Dermis blood vessel endothelial cell (primary cell): ENCODE measurements around the gene ZNRD2. TPM values are rescaled to one million over a fixed set of nuclear protein-coding genes. Genes with fewer than 3 reads are reported as not detected.
"Not testable (repeated sequence)": the region's sequence is repeated elsewhere in the genome, so short reads cannot be mapped to it uniquely, and the experiment has no call there.

Source experiments
- DNase-seq: peaks from one replicate; pipeline ENCODE4 v3.0.0; 2010
- total RNA-seq: library from RNA; depleted of rRNA; stranded (reverse); fragments of >200 nt; gene quantifications from 2 replicates; pipeline ENCODE4 v1.2.3, GENCODE V29; 2014

ZNRD2 gene
- total RNA-seq, 1 donor from 2014 or later, result 47.5 TPM

DNA sequence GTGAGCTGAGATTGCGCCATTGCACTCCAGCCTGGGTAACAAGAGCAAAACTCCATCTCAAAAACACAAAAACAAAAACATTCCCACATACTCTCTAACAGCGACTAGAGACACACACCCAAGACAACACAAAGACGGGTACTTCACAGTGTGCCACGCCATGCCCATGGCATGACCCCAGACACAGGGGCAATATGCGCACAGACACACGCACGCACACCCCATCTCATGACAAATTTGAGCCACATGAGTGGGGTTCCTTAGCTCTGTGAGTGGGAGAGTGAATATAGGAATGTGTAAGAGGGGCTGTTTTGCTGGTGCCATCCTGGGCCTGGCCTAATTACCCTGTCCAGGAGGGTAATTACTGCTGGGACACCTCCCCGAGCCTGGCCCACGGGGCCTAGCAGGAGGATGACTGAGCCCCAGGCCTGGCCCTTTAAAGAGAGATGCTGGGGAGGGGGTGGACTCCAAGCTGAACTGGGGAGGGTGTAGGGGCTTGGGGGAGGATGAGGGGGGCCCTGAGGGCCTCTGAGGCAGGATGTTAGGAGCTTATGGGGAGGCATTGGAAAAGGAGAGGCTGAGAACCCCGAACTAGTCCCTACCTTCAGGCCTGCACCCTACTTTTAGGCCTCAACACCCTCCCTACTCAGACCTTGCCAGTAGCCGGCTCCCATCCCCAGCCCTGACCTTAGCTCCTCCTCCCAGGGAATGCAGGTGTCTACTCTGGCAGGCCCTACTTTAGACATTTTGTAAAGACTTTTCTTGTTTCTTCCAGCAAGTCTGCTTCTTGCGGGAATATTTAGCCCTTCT lies 13.6 kb upstream of the ZNRD2 start:
- DNase-seq, result peak; percentile 26

DNA sequence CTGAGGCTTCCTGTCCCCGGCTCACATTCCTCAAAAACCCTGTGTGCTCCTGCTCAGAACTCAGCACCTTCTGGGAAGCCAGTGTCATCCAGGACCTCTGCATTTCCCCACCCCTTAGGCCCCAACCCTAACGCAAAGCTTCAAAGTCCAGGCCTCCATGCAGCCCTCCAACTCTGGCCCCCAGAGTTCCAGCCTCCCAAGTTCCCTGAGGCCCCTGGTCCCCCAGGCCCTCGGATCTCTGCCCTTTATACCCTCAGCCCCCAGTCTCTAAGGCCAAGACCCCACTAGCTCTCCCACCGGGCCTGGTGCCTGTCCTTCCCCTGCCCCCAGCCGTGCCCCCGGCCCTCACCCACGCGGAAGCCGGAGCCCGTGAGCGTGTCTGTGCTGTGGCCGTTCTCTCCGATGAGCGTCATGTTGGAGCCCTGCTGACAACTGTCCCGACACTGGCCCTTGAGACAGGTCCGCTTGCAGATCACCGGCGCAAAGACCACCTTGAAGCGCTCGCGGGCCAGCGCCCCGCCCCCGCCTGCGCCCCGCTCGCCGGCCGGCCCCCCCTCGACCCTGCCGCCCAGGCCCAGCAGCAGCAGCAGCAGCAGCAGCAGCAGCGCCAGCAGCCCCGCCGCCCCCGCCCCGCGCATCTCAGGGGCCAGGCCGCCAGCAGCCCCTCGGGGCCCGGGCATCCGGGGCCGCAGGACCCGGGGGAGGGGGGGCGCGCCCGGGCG lies 12.8 kb upstream of the ZNRD2 start:
- peak; percentile 19 for DNase-seq

DNA sequence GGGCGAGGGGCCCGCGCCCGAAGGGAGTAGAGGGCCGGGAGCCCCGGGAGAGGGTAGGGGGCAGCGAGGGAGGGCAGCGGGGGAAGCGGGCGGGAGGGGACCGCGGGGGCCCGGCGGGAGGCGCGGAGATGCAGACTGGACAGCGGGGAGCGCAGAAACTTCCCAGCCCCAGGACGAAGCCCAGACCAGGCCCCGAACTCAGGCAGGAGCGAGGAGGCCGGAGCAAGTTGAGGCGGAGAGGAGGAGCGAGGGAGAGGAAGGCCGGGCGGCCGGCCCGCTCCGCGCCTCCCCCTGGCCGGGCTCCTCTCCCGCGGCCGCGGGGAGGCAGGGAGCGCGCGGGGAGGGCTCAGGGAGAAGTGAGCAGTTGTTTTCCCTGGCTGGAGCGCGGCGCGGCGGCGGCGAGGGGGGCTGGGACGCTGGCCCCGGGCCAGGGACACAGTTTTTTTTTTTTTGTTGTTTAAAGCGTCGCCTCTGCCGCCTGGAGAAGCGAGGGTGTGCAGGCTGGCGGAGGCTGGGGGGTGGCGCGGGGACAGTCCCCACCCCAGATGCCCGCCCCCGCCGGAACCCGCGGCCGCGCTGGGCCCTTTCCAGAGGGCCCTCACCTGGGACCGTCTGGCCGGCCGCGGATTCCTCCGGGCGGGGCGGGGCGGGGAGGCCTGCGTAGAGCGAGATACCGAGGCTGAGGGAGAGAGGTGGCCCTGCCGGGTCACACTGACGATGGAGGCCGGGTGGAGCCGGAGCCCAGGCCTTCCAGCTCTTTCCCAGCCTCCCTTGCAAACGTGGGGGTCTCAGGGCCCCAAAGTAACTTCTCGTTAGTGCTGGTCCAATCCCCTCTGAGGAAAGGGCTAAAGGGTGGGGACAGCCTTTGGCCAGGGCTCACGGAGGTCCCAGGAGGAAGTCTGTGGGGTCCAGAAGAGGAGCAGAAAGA lies 12.0 kb upstream of the ZNRD2 start, which contains the start of gene LTBP3:
Gene LTBP3, minus strand, starts transcription at position 358 of the 928 bp plus-strand sequence. CDS start 400 bp downstream, outside the sequence.
- peak; percentile 69 for DNase-seq

DNA sequence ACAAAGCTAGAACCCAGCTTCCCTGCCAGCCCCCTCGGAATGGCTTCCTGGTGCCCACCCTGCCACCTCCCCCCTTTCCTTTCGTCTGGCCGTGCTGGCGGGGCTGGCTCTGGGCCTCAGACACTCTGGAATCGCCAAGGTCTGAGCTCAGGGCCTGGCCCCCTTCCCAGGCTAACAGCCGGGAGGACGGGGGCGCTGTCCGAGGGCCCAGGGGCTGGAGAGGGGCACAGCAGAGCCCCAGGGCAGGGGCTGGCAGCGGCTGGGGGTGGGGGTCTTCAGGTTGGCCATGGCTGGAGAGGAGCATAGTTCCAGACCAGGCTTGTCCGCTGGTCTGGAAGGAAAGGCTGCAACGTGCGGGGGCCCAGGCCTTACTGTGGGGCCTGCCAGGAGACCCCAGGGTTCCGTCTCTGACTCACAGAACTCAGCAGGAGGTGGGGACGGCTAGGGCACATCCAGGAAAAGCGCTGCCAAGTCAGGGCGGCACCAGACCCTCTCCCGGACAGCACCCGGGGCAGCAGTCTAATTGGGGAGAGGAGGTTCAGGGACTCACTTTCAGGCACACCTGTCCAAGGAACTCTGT lies 11.3 kb upstream of the ZNRD2 start:
- DNase-seq, result peak; percentile 40

DNA sequence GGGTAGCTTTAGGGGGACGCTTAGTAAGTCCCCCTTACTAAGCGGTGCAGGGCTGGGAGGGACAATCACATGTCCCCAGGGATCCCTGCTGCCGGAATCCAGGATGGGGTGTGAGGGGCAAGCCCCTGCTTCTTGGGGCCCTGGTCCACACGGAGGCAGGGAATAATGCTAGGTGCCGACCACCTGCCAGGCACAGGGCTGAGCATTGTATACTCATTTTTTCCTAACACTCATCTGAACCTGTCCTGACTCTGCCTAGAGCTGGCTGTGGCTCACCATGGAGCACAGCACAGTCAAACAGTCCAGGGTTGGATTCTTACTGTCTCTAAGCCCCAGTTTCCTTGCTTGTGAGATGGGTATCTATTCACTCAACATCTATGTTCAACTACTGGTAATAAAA lies 10.7 kb upstream of the ZNRD2 start:
- no peak for DNase-seq

DNA sequence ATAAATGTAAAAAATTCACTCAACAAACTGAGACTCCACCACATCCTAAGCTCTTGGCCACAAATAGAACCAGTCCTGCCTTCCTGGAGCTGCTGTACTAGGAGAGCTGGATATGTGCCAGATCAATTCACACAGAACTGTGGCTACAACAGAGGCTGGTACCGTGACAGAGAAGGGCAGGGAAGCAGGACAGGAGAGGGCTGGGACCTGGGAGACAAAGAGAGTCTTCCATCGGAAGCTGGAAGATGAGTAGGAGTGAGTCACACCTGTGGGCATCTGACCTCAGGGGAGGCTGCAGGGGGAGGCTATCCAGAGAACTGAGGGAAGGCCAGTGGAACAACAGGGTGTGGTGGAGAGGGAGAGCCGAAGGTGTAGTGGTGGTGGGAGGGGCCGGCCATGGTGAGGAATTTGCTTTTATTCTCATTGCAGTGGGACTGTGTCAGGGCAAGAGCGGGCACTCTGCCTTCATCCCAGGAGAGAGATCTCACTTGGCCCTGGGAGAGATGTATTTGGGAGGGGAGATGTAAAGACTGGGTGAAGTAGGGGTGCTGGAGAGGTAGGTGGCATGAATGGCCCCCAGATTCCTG lies 10.2 kb upstream of the ZNRD2 start:
- DNase-seq, result peak; percentile 74

DNA sequence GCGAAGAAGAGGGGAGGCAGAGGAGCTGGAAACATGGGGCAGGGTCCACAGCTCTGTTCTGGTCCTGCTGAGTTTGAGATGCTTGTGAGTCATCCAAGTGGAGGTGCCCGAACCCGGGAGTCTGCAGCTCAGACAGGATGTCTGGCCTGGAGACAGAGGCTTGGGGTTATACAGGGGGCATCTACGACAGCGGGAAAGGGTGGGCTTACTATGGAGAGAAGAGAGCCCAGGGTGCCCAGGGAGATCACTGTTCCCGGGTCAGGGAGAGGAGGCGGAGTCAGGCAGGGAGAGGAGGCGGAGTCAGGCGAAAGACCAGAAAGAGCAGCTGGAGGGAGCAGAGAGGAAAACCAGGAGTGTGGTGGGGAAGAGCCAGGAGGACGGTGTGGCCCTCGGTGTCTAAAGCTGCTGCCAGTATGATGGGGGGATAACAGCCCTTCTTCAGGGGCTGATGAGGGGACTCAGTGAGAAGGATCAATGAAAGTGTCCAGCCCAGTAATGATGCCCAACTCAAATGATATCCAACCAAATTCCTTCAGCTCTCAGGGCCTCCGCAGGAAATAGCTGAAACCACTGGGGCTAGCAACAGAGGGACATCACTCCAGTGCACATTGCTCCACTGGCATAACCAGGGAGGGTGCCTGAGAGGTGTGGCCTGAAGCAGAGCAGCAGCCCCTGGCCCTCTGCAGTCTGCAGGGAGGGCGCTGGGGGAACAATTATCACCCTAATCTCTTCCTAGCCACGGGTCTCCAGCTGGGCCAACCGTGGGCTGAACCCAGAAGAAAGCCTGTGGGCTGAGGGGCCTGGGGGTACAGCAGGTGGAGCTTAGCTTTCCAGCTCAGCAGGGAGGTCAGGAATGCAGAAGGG lies 9.5 kb upstream of the ZNRD2 start:
- DNase-seq, result peak; percentile 79

DNA sequence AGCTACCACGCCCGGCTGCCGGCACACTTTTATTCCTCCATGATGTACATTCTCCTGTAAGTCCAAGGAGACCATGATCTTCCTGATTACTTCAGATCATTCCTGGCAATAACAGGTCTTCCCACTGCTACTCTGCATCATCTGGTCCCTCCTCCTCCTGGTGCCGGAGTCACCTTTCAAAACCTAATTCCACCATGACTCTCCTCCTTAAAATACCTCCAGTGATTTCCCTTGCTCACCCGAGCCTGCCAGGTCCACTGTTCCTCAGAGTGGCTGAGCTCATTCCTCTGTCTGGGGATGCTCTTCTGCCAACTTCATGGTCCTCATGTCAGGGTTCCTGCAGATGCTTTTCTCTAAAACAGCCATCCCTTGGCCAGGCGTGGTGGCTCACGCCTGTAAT lies 8.3 kb upstream of the ZNRD2 start:
- no peak for DNase-seq

DNA sequence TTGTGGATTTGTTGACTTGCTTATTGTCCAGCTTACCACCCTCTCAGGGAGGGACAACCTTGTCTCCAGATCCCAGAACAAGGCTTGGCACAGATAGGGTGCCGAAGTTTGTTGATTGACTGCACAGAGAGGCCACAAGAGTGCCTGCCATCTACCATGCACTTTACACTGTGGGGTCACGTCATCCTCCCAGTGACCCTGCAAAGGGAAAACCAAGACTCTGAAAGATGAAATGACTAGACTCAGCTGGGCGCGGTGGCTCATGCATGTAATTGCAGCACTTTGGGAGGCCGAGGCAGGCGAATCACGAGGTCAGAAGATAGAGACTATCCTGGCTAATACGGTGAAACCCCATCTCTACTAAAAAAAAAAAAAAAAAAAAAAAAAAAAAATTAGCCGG lies 7.5 kb upstream of the ZNRD2 start:
- no peak for DNase-seq

DNA sequence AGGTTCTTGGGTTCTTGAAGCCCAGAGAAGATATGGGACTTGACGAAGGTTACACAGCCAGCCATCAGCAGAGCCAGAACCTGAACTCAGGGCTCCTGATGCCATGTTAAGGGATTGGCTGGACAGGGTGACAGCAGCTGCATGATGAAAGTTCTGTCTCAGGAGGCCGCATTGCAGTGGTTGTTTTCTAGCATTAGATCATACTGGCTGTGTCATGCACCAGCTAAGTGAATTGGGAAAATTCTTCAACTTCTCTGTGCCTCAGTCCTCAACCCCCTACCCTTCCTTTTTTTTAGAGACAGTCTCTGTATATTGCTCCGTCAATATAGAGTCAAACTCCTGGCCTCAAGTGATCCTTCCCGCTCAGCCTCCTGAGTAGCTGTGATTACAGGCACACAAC lies 6.7 kb upstream of the ZNRD2 start:
- DNase-seq, result no peak

DNA sequence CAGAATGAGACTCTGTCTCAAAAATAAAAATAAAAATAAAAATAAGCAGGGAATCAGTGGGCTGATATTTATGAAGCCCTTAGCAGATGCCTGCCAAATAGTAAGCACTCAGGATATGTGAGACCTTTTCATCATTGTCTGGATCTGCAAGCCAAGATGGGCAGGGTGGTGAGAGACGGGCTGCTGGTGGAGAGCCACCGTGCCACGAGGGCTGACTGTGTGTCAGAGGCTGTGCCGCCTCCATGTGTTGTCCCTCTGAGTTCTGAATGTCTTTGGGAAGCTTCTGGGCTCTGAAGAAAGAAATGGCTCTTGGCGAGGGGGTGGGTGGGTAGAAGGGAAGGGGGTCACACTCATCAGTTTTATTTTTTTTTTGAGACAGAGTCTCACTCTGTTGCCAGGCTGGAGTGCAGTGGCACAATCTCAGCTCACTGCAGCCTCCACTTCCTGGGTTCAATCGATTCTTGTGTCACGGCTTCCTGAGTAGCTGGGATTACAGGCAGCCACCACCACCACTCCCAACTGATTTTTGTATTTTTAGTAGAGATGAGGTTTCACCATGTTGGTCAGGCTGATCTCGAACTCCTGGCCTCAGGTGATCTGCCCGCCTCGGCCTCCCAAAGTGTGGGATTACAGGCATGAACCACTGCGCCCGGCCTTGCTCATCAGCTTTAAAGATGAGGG lies 5.3 kb upstream of the ZNRD2 start:
- not testable (repeated sequence) for DNase-seq

DNA sequence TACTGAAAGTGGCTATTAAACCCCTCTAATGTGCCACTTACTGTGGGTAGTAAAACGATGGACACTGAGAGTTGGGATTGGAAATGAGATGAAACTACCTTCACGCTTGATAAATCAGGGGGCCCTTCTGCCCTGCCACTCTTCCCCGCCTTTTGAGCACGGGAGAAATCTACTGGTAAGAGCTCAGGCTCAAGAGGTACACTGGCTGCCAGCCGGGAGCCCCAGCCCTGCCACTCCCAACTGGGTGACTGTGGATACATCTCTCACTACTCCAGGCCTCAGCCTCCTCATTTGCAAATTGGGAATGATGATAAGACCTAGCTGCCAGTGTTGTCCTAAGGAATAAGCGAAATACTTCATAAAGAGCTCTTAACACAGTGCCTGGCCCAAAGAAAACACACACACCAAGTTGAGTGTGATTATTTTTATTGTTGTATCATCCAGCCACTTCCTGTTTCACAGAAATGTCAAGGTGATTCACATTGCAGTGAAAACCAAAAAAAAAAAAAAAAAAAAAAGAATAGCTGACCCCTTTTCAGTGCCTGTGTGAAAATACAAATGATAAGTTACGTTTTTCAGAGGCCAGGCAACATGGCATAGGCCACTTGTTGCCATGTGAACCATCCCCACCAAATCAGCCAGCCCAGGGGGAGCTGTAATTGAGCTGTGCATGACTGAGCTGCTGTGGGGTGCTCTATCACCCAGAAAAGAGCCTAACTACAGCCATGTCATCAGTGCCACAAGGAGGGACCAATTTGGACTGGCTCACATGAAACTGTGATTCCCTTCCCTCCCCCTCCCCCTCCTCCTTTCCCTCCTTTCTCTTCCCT lies 4.4 kb upstream of the ZNRD2 start:
- peak; percentile 54 for DNase-seq

DNA sequence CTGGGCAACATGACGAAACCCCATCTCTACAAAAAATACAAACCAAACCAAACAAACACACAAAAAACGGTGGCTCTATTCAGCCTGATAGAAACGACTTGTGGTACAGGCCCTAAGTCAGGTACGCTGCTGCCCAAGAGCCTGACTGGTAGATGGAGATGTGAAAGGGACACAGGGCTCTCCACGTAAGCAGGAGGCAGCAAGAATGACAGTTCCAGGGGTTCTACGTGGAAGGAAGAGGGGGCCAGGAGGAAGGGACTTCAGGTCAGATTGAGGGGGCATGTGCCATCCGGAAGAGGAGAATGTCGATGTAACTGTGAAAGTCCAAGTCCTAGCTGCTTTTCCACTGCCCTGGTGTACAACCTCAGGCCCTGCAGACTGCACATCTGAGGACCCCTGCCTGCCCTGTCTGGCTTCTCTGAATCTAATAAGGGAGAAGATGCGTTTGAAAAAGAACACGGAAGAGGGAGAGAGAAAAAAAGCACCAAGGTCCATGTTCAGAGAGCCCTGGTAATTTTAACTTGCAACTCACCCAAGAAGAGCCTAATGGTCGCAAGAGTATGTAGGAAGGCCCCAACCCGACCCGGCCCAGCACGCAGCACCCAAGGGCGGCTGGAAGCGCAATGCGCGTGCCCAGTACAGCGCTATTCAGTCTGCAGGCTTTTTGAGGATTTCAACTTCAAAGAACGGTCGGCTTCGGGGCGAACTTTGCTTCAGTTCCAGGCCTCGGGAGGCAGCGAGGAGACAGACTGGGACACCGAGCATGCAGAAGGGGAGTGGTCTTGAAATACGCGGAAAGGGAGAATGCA lies 909 bp upstream of the ZNRD2 start:
- DNase-seq, result no peak

DNA sequence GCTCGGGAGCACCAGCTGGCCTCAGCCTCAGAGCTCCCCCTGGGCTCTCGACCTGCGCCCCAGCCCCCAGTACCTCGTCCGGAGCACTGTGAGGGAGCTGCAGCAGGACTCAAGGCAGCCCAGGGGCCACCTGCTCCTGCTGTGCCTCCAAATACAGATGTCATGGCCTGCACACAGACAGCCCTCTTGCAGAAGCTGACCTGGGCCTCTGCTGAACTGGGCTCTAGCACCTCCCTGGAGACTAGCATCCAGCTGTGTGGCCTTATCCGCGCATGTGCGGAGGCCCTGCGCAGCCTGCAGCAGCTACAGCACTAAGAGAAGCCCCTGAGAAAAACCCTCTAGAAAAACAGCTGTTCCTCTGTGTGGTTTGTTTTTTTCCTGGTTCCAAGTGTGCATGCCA lies 1.1 kb downstream of the ZNRD2 start:
- no peak for DNase-seq

DNA sequence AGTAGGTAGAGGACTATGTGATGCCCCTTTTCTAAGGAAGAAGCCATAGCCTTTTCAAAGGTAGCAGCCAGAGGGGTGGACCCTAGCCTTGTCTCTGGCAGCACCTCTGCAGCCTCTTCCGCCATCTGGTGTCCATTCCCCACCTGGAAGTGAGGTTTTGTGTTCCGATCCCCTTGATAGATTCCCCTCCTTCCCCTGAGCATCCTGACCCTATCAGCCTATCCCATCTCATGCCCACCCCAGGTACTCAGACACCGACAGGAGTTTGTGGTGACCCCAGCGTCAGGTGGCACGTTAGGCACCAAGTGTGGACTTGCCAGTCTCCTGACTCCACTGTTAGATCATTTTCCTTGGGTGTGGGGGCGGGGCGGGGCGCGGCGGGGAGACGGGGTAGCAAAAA lies 1.7 kb downstream of the ZNRD2 start:
- DNase-seq, result peak; percentile 70

DNA sequence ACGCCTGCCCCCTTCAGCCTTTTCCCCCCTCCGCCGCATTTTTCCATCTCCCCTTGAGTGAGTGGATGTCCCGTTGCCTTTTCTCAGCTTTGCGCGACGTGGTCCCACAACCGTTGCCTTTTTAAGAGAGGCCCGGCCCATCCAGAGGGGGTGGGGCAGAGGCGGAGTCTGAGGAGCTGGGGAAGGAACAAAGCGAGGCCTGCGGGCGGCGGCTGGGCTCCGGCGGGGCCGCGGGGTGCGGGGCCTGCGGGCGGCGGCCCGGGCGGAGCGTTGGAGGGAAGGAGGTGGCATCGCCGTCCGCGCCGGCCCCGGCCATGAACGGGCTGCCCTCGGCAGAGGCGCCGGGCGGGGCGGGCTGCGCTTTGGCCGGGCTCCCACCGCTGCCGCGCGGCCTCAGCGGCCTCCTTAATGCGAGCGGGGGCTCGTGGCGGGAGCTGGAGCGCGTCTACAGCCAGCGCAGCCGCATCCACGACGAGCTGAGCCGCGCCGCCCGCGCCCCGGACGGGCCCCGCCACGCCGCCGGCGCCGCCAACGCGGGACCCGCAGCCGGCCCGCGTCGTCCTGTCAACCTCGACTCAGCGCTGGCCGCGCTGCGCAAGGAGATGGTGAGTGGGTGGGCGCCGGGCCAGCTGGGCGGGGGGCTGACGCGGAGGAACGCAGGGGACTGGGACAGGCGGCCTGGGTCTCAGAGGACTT lies 2.2 kb downstream of the ZNRD2 start, which contains the start of gene FAM89B:
Gene FAM89B, plus strand, starts transcription at position 183 of the 696 bp plus-strand sequence. Its CDS starts 132 bp downstream, at position 315.
- peak; percentile 89 for DNase-seq

DNA sequence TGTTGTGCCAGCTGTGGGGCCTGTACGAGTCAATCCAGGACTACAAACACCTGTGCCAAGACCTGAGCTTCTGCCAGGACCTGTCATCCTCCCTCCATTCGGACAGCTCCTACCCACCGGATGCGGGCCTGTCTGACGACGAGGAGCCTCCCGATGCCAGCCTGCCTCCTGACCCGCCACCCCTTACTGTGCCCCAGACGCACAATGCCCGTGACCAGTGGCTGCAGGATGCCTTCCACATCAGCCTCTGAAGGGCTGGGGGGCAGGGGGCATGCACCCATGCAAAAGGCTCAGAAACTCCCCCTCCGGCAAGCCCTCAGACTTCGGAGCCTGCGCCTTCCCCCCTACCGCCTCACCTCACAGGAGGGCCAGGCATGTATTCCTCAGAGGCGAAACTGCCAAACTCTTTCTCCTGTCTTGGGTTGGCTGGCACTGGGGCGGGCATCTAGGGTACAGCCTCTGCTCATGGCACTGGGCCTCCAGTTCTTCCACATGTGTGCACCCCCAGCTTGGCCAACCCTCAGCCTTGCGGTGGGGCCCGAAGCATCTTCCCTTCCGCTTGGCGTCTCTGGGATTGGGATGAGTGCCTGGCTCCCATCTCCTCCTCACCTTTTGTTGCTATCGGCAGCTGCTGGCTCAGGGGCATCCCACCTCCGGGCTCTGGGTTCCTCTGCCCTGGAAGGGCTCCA lies 3.3 kb downstream of the ZNRD2 start:
- DNase-seq, result no peak
